Stimulated activated CD8-positive, alpha-beta memory T cell treated with anti-CD3 and anti-CD28 coated beads, Interleukin-2, amount 100 ng/mL, for 1 hour (primary cell): ENCODE measurements around the gene IQGAP1.
A peak's percentile ranks its signal among the peaks of the same experiment; 100 is the strongest.

Experiments
- DNase-seq, 2 donors: peaks; one replicate each; pipeline ENCODE4 v3.0.0-alpha.2; 2020; ENCODE audit warnings: low read depth in 2 of 2

The IQGAP1 gene

DNA sequence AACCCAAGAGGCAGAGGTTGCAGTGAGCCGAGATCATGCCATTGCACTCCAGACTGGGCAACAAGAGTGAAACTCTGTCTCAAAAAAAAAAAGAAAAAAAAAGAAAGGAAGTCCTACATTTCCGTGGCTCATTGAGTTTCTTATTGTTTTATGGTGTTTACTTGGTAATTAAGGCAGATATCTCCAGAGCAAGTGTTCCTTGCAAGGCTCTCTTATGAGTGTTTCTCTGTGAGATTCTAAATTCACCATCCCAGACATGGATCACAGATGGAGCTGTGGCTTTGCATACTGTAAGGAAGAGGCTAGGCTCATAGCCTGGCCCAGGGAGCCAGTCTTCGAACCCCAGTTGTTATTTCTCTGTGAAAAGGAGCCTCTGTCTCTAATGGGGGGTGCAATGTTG is 53.0 kb downstream of the IQGAP1 start:
- no peak for DNase-seq

DNA sequence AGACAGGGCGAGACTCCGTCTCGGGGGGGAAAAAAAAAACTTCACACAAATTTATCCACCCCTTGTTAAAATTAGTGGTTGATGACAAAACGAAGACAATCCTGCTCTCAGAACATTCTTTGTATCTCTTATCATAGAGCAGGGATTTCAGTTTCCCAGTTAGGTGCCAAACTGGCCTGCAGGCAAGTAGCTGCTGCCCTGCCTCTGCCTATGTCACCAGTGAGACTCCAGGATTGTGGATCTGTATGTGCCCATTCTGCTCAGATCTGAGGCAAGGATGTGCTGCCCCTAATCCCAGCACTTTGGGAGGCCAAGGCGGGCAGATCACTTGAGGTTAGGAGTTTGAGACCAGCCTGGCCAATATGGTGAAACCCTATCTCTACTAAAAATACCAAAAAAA is 54.4 kb downstream of the IQGAP1 start:
- no peak for DNase-seq

DNA sequence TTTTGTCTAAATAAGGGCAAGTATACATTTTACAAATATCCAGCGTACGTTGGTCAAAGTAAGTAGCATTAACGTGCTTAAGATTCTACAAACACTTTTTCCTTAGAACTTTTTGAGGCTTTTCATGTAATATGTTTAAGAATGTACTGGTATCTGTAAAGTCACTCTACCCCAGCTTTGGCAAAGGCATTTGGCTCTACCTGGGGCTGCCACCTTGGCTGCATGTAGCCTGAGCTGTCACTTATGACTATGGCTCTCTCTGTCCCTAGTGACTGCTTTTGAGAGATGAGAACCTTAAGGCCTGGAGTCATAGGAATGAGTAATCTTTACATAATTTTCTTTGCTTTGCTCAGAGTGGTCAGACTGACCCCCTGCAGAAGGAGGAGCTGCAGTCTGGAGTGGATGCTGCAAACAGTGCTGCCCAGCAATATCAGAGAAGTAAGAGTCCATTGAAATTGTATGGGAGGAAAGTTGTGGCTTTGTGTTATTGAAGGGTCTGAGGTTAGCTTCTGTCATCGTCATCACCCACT is 61.2 kb downstream of the IQGAP1 start:
- DNase-seq: no peak

DNA sequence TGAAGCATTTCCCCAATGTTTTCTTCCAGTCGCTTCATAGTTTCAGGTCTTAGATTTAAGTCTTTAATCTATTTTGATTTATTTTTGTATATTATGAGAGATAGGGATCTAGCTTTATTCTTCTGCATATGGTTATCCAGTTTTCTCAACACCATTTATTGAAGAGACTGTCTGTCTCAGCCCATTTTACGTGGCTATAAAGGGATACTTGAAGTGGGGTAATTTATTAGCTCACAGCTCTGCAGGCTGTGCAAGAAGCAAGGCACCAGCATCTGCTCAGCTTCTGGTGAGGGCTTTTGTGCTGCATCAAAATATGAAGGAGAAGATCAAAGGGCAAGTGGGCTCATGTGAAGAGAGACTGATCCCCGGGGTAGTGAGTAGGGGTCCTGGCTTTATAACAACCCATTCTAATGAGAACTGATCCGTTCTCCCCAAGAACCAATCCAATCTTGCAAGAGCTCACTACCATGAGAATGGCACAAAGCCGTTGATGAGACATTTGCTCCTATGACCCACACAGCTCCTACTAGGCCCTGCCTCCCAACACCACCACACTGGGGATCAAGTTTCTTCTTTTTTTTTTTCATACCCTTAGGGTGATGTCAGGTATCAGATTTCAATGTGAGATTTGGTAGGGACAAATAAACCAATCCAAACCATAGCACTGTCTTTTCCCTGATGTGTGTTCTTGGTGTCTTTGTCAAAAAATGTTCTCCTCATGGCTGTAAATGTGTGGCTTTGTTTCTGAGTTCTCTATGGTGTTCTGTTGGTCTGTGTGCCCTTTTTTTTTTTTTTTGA is 63.2 kb downstream of the IQGAP1 start:
- DNase-seq: no peak

DNA sequence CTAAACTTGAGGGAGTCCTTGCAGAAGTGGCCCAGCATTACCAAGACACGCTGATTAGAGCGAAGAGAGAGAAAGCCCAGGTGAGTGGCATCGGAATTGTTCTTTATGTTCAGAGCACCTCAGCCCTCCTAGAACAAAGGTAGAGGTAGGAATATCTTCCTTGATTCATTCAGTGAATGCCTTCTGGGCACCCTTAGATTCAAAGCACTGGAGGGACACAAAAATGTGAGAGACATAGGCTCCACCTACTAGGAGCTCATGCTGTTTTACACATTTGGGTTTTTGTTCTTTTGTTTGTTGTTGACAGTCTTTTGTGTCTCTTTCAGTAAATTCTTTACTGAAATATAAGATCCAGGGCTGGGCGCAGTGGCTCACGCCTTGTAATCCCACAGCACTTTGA is 68.2 kb downstream of the IQGAP1 start:
- no peak for DNase-seq

DNA sequence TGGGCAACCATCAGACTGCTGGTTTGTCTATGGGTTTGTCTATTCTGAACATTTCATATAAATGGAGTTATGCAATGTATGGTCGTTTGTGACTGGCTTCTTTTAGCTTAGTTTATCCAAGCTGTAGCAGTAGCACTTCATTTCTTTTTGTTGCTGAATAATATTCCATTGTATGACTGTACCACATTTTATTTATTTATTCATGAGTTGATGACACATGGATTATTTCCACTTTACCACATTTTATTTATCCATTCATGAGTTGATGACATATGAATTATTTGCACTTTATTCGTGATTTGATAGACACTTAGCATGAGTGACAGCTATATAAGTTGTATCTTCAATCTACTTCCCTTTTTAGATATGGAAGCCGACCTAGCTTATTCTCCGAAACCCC is 70.0 kb downstream of the IQGAP1 start:
- no peak for DNase-seq

DNA sequence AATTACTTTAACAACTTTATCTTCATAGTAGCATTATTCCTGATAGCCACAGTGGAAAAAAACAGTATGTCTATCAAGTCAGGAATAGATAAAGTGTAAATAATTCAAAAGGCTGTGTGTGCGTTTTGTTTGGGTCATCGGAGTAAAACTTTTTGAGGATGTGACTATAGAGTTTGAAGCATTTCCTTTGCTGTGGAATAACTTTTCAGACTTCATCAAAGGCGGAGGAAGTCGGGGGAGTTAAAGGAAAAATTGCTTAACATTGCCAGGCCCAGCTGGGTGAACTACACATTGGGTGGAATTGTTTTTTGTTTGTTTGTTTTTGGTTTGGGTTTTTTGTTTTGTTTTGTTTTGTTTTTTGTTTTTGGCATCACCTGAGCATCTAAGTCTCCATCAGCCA is 71.3 kb downstream of the IQGAP1 start:
- no peak for DNase-seq

DNA sequence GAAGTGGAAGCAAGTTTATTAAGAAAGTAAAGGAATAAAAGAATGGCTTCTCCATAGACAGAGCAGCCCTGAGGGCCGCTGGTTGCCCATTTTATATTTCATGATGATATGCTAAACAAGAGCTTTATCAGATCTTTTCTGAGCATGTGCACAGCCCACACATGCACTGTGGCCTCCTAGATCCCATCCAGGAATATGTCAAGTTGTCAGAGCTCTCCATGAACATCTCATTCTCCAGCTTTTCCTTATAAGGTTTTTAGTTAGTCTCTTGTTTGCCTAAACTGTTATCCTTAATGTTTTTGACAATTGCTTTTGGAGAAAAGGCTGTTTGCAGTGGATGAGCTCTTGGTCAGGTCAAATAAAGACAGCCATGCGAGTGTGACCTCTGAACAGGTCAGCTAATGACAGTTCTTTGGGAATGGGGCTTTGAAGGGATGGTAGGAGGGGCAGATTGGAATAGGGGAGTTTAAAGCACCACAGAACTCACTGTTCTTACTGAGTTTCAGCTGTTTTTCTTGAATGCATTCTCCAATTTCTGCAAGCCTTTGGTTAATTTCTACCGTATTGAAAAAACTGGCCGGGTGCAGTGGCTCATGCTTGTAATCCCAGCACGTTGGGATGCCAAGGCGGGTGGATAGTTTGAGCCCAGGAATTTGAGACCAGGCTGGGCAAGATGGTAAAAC is 72.2 kb downstream of the IQGAP1 start:
- no peak for DNase-seq

DNA sequence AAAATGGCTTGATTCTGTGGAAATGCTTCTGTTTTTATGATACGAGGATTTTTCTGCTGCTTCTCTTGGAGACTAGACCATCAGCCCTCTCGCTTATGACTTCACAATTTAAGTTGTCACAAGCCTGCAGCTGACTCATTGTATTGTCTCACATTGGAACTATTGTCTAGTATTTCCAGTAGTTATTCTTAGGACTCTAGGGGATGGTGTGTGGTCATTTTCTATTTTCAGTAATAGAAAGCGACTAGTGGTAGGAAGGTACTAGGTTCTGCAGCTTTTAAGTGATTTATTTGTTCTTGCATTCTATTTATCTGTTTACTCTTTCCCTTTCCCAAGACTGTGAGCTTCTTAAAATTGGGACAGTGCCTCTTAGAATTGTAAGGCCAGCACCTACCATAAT is 75.3 kb downstream of the IQGAP1 start:
- DNase-seq: no peak

DNA sequence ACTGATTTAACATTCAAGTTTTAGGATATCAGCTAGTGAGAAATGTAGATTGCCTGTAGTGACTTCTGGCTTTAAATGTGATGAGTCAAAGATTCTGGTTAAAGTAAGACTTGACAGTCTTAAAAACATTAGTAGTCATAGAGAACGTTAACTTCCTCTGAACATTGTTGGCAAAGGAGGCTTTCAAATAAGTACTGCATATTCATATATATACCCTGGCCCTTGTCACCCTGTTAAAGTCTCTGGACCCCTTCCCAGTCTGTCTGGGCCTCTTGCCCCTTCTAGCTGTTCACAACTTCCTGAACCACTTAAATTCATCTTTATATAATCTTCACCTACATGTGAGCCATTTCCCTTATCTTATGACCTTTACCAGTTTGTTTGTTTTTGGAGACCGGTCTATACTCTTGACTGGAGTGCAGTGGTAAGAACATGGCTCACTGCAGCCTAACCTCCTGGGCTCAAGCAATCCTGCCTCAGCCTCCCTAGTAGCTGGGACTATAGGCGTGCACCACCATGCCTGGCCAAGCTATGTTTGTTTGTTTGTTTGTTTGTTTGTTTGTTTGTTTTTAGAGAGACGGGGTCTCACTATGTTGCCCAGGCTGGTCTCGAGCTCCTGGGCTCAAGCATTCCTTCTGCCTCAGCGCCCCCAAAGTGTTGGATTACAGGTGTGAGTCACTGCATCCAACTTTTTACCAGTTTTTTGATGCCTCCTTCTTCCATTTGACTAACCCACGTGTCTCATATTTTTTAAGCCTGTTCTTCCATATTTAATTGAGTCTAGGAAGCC is 77.3 kb downstream of the IQGAP1 start:
- DNase-seq: no peak

DNA sequence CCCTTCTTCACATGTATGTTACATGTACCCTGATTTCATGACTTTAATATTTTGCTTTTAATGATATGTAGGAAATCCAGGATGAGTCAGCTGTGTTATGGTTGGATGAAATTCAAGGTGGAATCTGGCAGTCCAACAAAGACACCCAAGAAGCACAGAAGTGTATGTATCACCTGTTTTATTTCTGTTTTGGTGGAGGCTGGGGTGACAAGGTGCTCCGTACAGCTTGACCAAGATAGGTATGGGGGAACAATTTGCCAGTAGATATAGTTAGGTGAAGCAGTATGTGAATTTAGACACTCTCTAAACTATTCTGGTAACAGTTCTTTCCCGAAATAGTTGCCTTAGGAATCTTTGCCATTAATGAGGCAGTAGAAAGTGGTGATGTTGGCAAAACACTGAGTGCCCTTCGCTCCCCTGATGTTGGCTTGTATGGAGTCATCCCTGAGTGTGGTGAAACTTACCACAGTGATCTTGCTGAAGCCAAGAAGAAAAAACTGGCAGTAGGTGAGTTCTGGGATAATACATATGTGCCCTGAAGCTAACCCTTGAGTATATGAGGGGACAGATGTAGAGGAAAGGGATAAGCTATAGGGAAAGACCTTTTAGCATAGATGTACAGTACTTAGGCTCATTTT is 78.0 kb downstream of the IQGAP1 start:
- DNase-seq: no peak

DNA sequence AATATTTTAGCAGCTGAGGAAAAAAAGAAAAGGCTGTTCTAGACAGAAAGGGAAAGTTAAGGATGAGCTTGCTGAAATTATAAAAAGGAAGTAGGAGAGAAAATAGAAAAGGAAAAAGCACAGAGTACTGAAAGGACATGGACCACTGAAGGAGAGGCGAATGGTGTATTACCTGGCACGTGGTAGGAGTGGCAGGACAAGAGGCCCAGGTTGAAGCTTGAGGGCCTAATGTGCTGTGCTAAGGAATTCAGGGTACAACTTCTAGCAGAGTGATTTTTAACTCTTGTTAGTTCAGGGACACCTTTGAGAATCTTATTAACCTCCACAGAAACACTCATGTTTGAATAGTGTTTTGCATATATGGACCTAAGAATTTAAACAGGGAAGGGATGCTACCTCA is 81.7 kb downstream of the IQGAP1 start:
- DNase-seq: no peak

DNA sequence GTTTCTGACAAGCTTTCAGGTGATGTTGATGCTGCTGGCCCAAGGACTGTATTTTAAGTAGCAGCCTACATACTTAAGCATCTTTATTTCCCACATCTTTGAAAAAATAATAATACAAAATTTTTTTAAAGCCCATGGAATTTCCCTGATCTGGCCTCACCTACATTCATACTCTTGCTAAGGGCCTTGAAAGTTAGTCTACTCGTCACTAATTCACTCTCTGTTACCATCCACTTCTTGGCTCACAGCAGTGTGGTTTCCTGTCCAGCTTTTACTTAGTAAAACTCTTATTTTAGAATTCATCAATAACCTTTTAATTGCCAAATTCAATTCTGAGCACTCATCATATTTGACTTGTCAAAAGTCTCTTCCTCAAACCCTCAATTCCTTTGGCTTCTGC is 82.4 kb downstream of the IQGAP1 start:
- no peak for DNase-seq

DNA sequence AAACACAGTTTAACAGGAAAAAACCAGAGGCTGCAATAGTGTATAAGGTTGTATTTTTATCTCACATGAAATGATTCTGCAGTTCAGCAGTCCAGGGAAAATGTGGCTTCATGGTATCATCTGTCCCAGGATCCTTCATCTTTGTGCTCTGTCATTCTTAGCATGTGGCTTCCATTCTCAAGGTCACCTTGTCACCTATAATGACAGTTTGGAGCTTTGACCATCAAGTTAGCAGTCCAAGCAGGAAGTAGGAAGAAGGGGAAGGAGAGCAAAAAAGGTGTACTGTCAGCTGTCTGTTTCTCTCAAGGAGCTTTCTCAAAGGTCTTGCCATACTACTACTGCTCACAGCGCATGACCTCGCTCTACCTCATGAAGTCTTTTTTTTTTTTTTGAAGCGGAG is 83.1 kb downstream of the IQGAP1 start:
- no peak for DNase-seq

DNA sequence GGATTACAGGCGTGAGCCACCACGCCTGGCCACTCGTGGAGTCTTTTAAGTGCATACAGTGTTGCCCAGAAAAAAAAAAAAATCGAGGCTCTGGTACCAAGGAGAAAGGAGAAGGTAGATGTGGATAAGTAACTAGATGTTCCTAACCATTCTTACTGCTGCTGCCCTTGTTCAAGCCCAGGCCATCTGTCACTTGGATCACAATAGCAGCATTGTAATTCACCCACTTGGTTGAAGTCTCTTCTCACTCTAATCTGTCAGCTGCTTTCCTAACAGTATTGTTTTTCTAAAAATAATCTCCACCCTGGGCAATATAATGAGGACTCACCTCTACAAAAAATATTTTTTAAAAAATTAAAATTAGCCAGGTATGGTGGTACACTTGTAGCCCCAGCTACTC is 83.7 kb downstream of the IQGAP1 start:
- DNase-seq: no peak

DNA sequence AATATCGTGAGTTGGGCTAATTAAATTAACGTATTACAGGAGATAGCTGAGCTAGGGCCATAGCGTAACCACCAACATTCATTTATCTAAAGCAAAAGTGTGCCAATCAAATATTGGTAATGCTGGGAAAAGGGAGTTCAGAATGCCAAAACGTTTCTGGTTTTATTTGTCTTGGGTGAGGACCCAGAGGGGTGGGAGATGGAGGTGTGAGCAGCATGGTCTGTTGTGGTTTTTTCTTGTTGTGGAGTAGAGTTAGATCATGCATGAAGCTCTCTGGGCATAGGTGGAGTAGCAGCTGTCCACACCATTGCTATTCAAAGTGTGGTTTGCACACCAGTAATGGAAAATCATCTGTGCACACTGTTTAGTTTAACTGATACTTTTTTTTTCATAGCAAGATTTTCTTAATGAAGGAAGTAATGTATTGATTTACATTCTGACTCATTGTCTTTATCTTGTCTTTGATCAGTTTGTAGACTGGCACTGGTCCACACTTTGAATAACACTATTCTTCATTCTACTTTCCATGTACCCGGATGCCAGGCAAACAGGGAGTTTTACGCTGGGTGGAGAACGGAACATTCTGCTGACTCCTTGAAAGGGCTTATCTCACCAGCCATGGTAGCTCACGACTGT is 90.9 kb downstream of the IQGAP1 start:
- no peak for DNase-seq

DNA sequence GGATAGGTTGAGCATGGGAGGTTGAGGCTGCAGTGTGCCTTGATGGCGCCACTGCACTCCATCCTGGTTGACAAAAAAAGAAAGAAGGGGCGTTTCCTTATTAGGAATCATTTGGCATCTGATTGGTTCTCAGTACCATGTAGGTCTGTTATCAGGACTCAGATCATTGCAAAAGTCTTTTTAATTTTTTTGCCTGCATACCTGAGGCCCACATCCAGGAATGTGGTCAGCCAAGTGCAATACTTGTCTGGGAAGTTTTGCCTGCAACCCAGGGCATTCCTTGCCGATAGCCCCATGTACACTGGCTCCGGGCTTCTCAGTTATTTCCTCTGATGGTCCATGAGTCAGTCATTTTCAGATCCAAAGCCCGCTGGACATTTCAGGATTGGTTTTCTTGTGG is 91.6 kb downstream of the IQGAP1 start:
- DNase-seq: no peak

DNA sequence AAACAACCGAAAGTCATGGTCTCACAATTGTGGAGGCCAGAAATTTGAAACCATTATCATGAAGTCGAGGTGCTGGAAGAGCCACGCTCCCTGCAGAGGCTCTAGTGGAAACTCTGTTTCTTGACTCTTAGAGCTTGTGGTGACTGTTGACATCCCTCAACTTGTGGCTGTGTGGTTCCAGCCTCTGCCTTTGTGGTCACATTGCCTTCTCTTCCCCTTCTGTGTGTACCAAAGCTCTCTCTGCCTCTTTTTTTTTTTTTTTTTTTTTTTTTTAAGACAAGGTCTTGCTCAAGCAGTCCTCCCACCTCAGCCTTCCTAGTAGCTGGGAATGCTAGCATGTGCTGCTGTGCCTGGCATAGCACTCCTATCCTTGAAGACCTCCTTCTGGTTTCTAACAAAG is 93.0 kb downstream of the IQGAP1 start:
- DNase-seq: peak; percentile 4 to 9

DNA sequence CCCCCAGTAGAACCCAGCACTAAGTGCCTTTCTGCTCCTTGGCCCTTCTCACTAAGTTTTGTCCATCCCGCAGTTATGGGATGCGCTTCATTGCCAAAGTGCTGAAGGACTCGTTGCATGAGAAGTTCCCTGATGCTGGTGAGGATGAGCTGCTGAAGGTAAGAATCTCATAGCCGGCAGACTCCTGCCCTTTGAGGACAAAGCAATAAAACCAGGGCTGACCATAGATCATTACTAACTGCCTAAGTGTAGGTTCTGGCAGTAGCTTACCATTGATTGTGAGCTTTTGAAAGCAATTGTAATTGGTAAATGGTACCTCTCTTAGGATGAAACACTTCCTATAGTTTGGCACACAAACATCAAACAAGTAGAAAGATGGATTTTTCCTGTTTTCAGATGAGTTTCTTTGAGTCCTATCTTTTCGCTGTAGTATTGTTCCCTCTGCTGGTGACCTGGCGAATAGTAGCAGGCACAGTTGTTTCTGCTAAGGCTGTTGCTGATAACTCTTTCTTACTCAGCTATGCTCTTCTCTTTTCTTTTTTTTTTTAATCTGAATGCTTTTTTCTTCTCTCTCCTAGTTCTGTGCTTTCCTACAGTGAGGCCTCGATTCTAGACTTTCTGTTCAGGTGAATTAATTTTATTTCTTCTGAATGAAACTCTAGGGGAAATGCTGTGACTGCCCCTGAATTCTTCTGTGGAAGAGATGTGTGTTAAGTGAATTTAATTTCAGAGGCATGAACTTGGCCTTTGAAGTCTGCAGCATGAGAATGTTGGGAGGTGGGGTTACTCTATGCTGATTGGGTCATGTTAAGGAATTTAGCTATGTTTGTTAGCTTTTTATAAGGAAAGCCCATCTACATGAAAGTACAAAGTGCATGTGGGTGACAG is 94.3 kb downstream of the IQGAP1 start:
- DNase-seq: peak in 1 of 2 donors; percentile 13

DNA sequence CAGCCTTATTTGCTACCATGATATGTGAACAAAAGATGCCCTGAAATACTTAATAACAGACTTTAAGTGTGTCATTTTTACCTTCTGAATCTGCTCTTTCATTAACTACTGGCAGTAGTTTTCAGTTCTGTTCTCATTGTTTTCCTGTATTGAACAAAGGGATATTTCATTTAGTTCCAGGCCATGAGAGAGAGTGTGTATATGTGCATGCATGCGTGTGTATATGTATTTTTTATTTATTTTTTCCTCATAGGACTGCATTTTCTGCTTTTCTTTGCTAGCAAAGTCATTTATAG is 94.9 kb downstream of the IQGAP1 start:
- no peak for DNase-seq

DNA sequence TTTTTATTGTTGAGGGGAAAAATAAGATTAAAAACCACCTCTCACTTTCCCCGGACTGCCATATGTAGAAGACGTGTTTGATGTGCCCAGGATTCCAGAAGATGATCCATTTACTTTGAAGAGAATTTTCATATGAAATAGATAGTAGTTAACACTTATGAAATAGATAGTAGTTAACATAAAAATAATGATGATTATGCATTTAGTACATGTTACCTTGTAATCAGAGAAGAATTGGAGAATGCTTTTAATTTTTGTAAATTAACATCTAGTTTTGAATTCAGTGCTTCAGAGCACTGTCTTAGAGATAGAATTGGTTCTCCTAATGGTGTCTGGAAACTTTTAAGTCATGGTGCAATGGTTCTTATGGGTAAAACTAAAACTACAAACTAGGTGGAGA is 95.6 kb downstream of the IQGAP1 start:
- no peak for DNase-seq
